K562 (cell line): Measurements from ENCODE around the gene CCDC33. TPM values are rescaled to one million over a fixed set of nuclear protein-coding genes. Genes with fewer than 3 reads are reported as not detected.

ENCODE experiments used
- ATAC-seq: fragments of 200-7000 bp; cut with Tn5 transposase; 3 replicates; pipeline ENCODE4 v1.9.1; 2020; ENCODE audit warnings: moderate library complexity
- BruUV-seq: library from RNA; stranded (reverse); fragments of 400-500 nt; replicated peaks from 2 replicates; lab custom pipeline; 2021; lab: Mats Ljungman, UMichigan
- CTCF ChIA-PET: fragments of 300-600 bp; formaldehyde crosslinking; extraction: SDS; loops from one replicate; lab custom pipeline; 2021; ENCODE audit warnings: low intra/inter-chr PET ratio; lab: Yijun Ruan, JAX
- POLR2A ChIA-PET: fragments of 300-600, 350-650 bp; sonication (Branson Sonifier 250); formaldehyde crosslinking; extraction: SDS; loops from one replicate; lab custom pipeline; 2021; ENCODE audit warnings: antibody characterized with exemption, inconsistent platforms; lab: Yijun Ruan, JAX
- DNase-seq, 4 experiments: peaks; one replicate each; pipeline versions ENCODE4 v3.0.0 to v3.0.0-alpha.2; 2011 to 2018; ENCODE audit warnings: low spot score in 3 of 4, mixed read lengths in 3 of 4; ENCODE audit errors: extremely low read depth in 1 of 4
- FAIRE-seq: peaks from 2 replicates; lab custom pipeline; 2011; peaks lifted over from hg19 to GRCh38; lab: Jason Lieb, UNC
- H2AFZ ChIP-seq: 2 replicates; pipeline ENCODE4 v1.6.0; 2011; ENCODE audit warnings: low read depth, low read length, control low read depth, inconsistent platforms
- H3K27ac ChIP-seq: fragments of 200-600 bp; 3 replicates; pipeline ENCODE4 v1.8.0; 2011; ENCODE audit warnings: low read depth, mild to moderate bottlenecking, control low read depth, inconsistent platforms, low read length, moderate library complexity, mixed read lengths; ENCODE audit errors: extremely low read depth
- H3K27me3 ChIP-seq, 2 experiments: fragments of 300-600 bp in 1 of 2; 2 replicates in 1 of 2; 3 replicates in 1 of 2; pipeline versions ENCODE4 v1.6.0 to v1.8.0; 2011; ENCODE audit warnings: inconsistent platforms in 2 of 2, low read length in 2 of 2, mild to moderate bottlenecking in 1 of 2, mixed read lengths in 1 of 2, moderate library complexity in 1 of 2; ENCODE audit not compliant: control insufficient read depth in 2 of 2, insufficient read depth in 2 of 2
- H3K36me3 ChIP-seq: fragments of 300-600 bp; 3 replicates; pipeline ENCODE4 v1.8.0; 2011; ENCODE audit warnings: mild to moderate bottlenecking, low read length, inconsistent platforms; ENCODE audit not compliant: control insufficient read depth, insufficient read depth
- H3K4me1 ChIP-seq, 2 experiments: fragments of 200-600 bp in 1 of 2; replicated peaks in 1 of 2; 2 replicates in 1 of 2; 3 replicates in 1 of 2; pipeline versions ENCODE4 v1.5.1 to v1.8.0; 2011; ENCODE audit warnings: inconsistent platforms in 2 of 2, low read length in 2 of 2, mild to moderate bottlenecking in 1 of 2, mixed read lengths in 1 of 2, moderate library complexity in 1 of 2; ENCODE audit not compliant: control insufficient read depth in 2 of 2, insufficient read depth in 2 of 2
- H3K4me2 ChIP-seq: 2 replicates; pipeline ENCODE4 v1.6.1; 2011; ENCODE audit warnings: low read length, control low read depth, inconsistent platforms, mixed read lengths; ENCODE audit not compliant: insufficient read depth
- H3K4me3 ChIP-seq: fragments of 200-600 bp; sonication (generic), shearing (Covaris generic); 2 replicates; pipeline ENCODE4 v1.5.1; 2016; ENCODE audit warnings: control low read depth, inconsistent platforms
- H3K79me2 ChIP-seq: fragments of 200-600 bp; 3 replicates; pipeline ENCODE4 v1.8.0; 2011; ENCODE audit warnings: low read length, inconsistent platforms; ENCODE audit not compliant: control insufficient read depth, insufficient read depth
- H3K9ac ChIP-seq, 2 experiments: 2 replicates each; pipeline versions ENCODE4 v1.6.0 to v1.6.1; 2011; ENCODE audit warnings: low read depth in 2 of 2, low read length in 2 of 2, control low read depth in 1 of 2, inconsistent platforms in 1 of 2, mild to moderate bottlenecking in 1 of 2, mixed read lengths in 1 of 2; ENCODE audit not compliant: insufficient read depth in 1 of 2
- H3K9me1 ChIP-seq: one replicate; pipeline ENCODE4 v1.6.0; 2011; ENCODE audit warnings: inconsistent platforms, mild to moderate bottlenecking, low read length, moderate library complexity; ENCODE audit not compliant: control insufficient read depth, insufficient read depth
- H3K9me3 ChIP-seq: replicated peaks from 2 replicates; pipeline ENCODE4 v1.5.1; 2011; ENCODE audit warnings: low read depth, low read length, inconsistent platforms; ENCODE audit not compliant: control insufficient read depth, insufficient read depth
- H4K20me1 ChIP-seq: replicated peaks from 2 replicates; pipeline ENCODE4 v1.6.1; 2011; ENCODE audit warnings: low read length, inconsistent platforms, mixed read lengths; ENCODE audit not compliant: control insufficient read depth, insufficient read depth
- KHSRP ChIP-seq: fragments of 450-650 bp; IDR thresholded peaks from 2 replicates; pipeline ENCODE4 v1.6.1; 2017
- ZBTB49 ChIP-seq: sonication (generic); formaldehyde crosslinking; IDR thresholded peaks from 2 replicates; pipeline ENCODE4 v1.8.0; 2022; ENCODE audit warnings: missing genetic modification reagents, mild to moderate bottlenecking, borderline replicate concordance
- WGBS: fragments of 100-300 bp; shearing (Covaris generic); methylation state at CpG from one replicate; pipeline ENCODE4 v1.1.6; 2016; ENCODE audit warnings: low coverage, mixed read lengths; ENCODE audit not compliant: insufficient coverage; ENCODE audit errors: missing lambda C conversion rate; 5-methylcytosine and 5-hydroxymethylcytosine counted together
- in situ Hi-C: fragments of 300-500 bp; cut with MboI; formaldehyde crosslinking; loops from 4 replicates; pipeline ENCODE4 v1.15.0; 2018; ENCODE audit warnings: inconsistent platforms, mixed read lengths
- intact Hi-C: fragments of 100-400 bp; cut with micrococcal nuclease; formaldehyde crosslinking; loops from 2 replicates; pipeline ENCODE4 v1.14.2; 2022
- polyA plus RNA-seq, 8 experiments: library from polyadenylated mRNA; depleted of rRNA in 4 of 8; stranded (reverse) in 5 of 8; unstranded in 3 of 8; fragments of >200 nt; fragmentation: Nextera tagmentation in 2 of 8; fragmentation: Illumina TruSeq in 1 of 8; extraction: Ambion mirVana in 2 of 8; extraction: Trizol in 1 of 8; gene quantifications; 2 replicates each; pipeline versions ENCODE4 v1.2.1 to v1.2.3, GENCODE V29; 2011 to 2014; ENCODE audit warnings: inconsistent platforms in 1 of 8, missing spikeins in 1 of 8
- total RNA-seq, 7 experiments: library from RNA; depleted of rRNA in 6 of 7; stranded (reverse); fragments of >200 nt in 6 of 7; fragmentation: Illumina TruSeq in 2 of 7; extraction: Trizol in 2 of 7; gene quantifications; 2 replicates each; pipeline versions ENCODE4 v1.2.1 to v1.2.3, GENCODE V29; 2011 to 2021; ENCODE audit warnings: low replicate concordance in 1 of 7
- TF ChIP-seq, protein P1 (sequence below): fragments of 450-650 bp; formaldehyde crosslinking; IDR thresholded peaks from 2 replicates; pipeline ENCODE4 v1.4.0; 2020; ENCODE audit warnings: mild to moderate bottlenecking, mixed read lengths

CCDC33 gene
- total and polyA plus RNA-seq, 9 of the 15 experiments (the other 6 are each of a cell fraction or from before 2014, with no cell fraction given) = 0.08 to 1.1 (median 0.15) TPM; not detected in 4

DNA sequence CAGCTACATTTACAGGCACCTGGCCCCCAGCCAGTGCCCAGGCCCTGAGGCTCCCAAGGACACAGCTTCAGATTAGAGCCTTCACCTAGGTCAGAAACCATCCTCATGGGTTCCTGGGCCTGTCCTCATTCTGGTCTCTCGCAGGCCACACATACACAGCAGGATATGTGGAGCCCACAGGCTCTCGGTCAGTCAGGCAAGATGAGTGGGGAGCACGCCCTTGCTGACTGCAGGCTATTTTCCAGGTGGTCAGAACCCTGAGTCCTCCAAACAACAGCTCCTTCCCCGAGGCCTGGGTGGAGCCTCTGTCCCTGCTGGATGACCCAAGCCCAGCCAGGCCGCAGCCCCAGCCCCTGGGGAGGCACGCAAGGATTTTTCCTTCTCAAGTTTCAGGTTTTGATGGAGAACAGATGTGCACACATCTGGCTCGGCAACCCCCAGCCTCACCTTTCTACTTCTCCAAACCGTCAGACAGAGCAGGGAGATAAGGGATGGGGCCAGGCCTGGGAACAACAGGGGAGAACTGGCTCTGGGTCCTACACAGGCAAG is 35.2 kb upstream of the CCDC33 start:
- in situ Hi-C loops = no loop called here
- no peak overlapping the region for H3K4me3 ChIP-seq
- no peaks in the 10 kb centered on the region for H3K79me2 ChIP-seq
- intact Hi-C loops = no loop called here
- ChIA-PET POLR2A (interaction anchor here (0.6 kb wide), 1 partner anchor 129 kb away, joined by 3 read pairs; no protein-coding TSS in a partner anchor), CTCF (no interaction called here)
- no TSS peak for BruUV-seq
- no peaks in the 10 kb centered on the region for H3K9me3 ChIP-seq
- FAIRE-seq = no peak
- no peaks in the 10 kb centered on the region for H3K36me3 ChIP-seq
- H3K4me2 ChIP-seq = no peak overlapping the region
- H4K20me1 ChIP-seq = 0 out of 2 replicates have a peak, but pooled peaks cover 22% of the 10 kb centered on the region
- no peak overlapping the region for H2AFZ ChIP-seq
- H3K9me1 ChIP-seq = no peaks in the 10 kb centered on the region
- 6% methylated on average over 8 of the region's 8 CpGs for WGBS
- no peak overlapping the region for H3K27ac ChIP-seq
- peaks cover 8 to 15% of the 10 kb centered on the region in 2 experiments; a peak in 4 of 5 replicates for H3K4me1 ChIP-seq
- TF ChIP-seq, protein P1, sequence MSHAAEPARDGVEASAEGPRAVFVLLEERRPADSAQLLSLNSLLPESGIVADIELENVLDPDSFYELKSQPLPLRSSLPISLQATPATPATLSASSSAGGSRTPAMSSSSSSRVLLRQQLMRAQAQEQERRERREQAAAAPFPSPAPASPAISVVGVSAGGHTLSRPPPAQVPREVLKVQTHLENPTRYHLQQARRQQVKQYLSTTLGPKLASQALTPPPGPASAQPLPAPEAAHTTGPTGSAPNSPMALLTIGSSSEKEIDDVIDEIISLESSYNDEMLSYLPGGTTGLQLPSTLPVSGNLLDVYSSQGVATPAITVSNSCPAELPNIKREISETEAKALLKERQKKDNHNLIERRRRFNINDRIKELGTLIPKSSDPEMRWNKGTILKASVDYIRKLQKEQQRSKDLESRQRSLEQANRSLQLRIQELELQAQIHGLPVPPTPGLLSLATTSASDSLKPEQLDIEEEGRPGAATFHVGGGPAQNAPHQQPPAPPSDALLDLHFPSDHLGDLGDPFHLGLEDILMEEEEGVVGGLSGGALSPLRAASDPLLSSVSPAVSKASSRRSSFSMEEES (CRISPR knock-in tag) = no peak
- no peak for TF ChIP-seq ZBTB49
- TF ChIP-seq KHSRP = no peak
- no peak for ATAC-seq
- DNase-seq = no peak
- peaks cover 2 to 76% of the 10 kb centered on the region in 2 experiments; a peak in 3 of 5 replicates for H3K27me3 ChIP-seq
- H3K9ac ChIP-seq = peak overlapping the region in 1 of 2 experiments; percentile 45; a peak in 1 of 4 replicates
